SK-N-SH (cell line): ENCODE data around the gene KIF16B. TPM values are rescaled to one million over a fixed set of nuclear protein-coding genes. Genes with fewer than 3 reads are reported as not detected.

Source experiments
- CTCF ChIA-PET: fragments of 300-600, 350-600 bp; formaldehyde crosslinking; extraction: SDS; loops from one replicate; lab custom pipeline; 2021; lab: Yijun Ruan, JAX
- POLR2A ChIA-PET: fragments of 350-600 bp; sonication (Branson Sonifier 250); formaldehyde crosslinking; extraction: SDS; loops from one replicate; lab custom pipeline; 2020; ENCODE audit warnings: antibody characterized with exemption, inconsistent platforms; lab: Yijun Ruan, JAX
- DNase-seq: peaks from one replicate; pipeline ENCODE4 v3.0.0; 2012
- H2AFZ ChIP-seq: fragments of 200-600 bp; sonication (generic); 2 replicates; pipeline ENCODE4 v1.8.1; 2016; ENCODE audit warnings: antibody characterized with exemption, mild to moderate bottlenecking, low read depth
- H3F3A ChIP-seq: fragments of 200-600 bp; sonication (generic); replicated peaks from 2 replicates; pipeline ENCODE3; 2016; ENCODE audit warnings: antibody characterized with exemption, mild to moderate bottlenecking; ENCODE audit not compliant: insufficient read depth
- H3K27ac ChIP-seq, 2 experiments: fragments of 200-500 bp in 1 of 2; fragments of 200-600 bp in 1 of 2; sonication (Bioruptor generic) in 1 of 2; sonication (generic), shearing (Covaris generic) in 1 of 2; 2 replicates each; pipeline versions ENCODE4 v1.5.1 to v1.6.1; 2014 to 2016; ENCODE audit warnings: low read depth in 2 of 2, inconsistent platforms in 1 of 2, low read length in 1 of 2, mild to moderate bottlenecking in 1 of 2, mixed read lengths in 1 of 2
- H3K27me3 ChIP-seq: fragments of 200-600 bp; sonication (generic), shearing (Covaris generic); 2 replicates; pipeline ENCODE4 v1.6.1; 2016; ENCODE audit warnings: mixed run types; ENCODE audit not compliant: insufficient read depth
- H3K36me3 ChIP-seq, 2 experiments: fragments of 200-500 bp in 1 of 2; fragments of 200-600 bp in 1 of 2; sonication (Bioruptor generic) in 1 of 2; sonication (generic) in 1 of 2; replicated peaks in 1 of 2; 2 replicates each; pipeline versions ENCODE3 to v1.5.1; 2014 to 2016; ENCODE audit warnings: low read length in 1 of 2, mild to moderate bottlenecking in 1 of 2; ENCODE audit not compliant: insufficient read depth in 2 of 2, control insufficient read depth in 1 of 2
- H3K4me1 ChIP-seq, 2 experiments: fragments of 200-500 bp in 1 of 2; fragments of 200-600 bp in 1 of 2; sonication (Bioruptor generic) in 1 of 2; sonication (generic), shearing (Covaris generic) in 1 of 2; 2 replicates each; pipeline versions ENCODE4 v1.5.1 to v1.6.1; 2014 to 2016; ENCODE audit warnings: low read depth in 1 of 2, low read length in 1 of 2, mixed run types in 1 of 2; ENCODE audit not compliant: insufficient read depth in 2 of 2, control insufficient read depth in 1 of 2
- H3K4me2 ChIP-seq: fragments of 200-600 bp; sonication (generic), shearing (Covaris generic); 2 replicates; pipeline ENCODE4 v1.6.1; 2017; ENCODE audit warnings: mixed run types
- H3K4me3 ChIP-seq, 2 experiments: fragments of 200-500 bp in 1 of 2; fragments of 200-600 bp in 1 of 2; sonication (Bioruptor generic) in 1 of 2; sonication (generic), shearing (Covaris generic) in 1 of 2; 2 replicates each; pipeline versions ENCODE4 v1.5.1 to v1.8.1; 2014 to 2016; ENCODE audit warnings: low read depth in 2 of 2, inconsistent platforms in 1 of 2, low read length in 1 of 2, mild to moderate bottlenecking in 1 of 2, mixed read lengths in 1 of 2, moderate library complexity in 1 of 2
- H3K79me2 ChIP-seq: fragments of 200-600 bp; sonication (generic); 2 replicates; pipeline ENCODE4 v1.8.1; 2017; ENCODE audit warnings: mild to moderate bottlenecking; ENCODE audit not compliant: insufficient read depth
- H3K9ac ChIP-seq: fragments of 200-600 bp; sonication (generic); 2 replicates; pipeline ENCODE4 v1.6.1; 2017; ENCODE audit warnings: mixed run types
- H3K9me2 ChIP-seq: fragments of 200-600 bp; sonication (generic); 2 replicates; pipeline ENCODE4 v1.6.1; 2017; ENCODE audit warnings: mixed run types
- H3K9me3 ChIP-seq: fragments of 200-600 bp; sonication (generic); 2 replicates; pipeline ENCODE4 v1.6.1; 2017; ENCODE audit warnings: mixed run types, mild to moderate bottlenecking, moderate library complexity
- H4K20me1 ChIP-seq: fragments of 200-600 bp; sonication (generic); 2 replicates; pipeline ENCODE4 v1.6.1; 2017; ENCODE audit warnings: mild to moderate bottlenecking, mixed run types; ENCODE audit not compliant: insufficient read depth
- CHD2 ChIP-seq: fragments of 150-350 bp; IDR thresholded peaks from 2 replicates; pipeline ENCODE4 v1.6.1; 2018; ENCODE audit warnings: low read length; ENCODE audit not compliant: partially characterized antibody
- ELF1 ChIP-seq: IDR thresholded peaks from 2 replicates; pipeline ENCODE4 v1.4.0; 2012
- EP300 ChIP-seq, 2 experiments: IDR thresholded peaks; 2 replicates each; pipeline versions ENCODE4 v1.4.0 to v1.6.1; 2012; ENCODE audit warnings: borderline replicate concordance in 1 of 2, low read depth in 1 of 2, low read length in 1 of 2
- FOXJ3 ChIP-seq: sonication (generic); formaldehyde crosslinking; IDR thresholded peaks from 2 replicates; pipeline ENCODE4 v1.5.1; 2020; ENCODE audit warnings: mild to moderate bottlenecking, missing genetic modification reagents
- FOXM1 ChIP-seq: IDR thresholded peaks from 2 replicates; pipeline ENCODE4 v1.4.0; 2012; ENCODE audit warnings: low read depth, mild to moderate bottlenecking
- MAX ChIP-seq: IDR thresholded peaks from 2 replicates; pipeline ENCODE4 v1.4.0; 2012; ENCODE audit warnings: low read depth
- MXI1 ChIP-seq: IDR thresholded peaks from 2 replicates; pipeline ENCODE4 v1.6.1; 2012; ENCODE audit warnings: mild to moderate bottlenecking, low read depth, low read length, improper control_type of control experiment
- NFIC ChIP-seq: IDR thresholded peaks from 2 replicates; pipeline ENCODE4 v1.4.0; 2012; ENCODE audit warnings: borderline replicate concordance
- NRF1 ChIP-seq: IDR thresholded peaks from 2 replicates; pipeline ENCODE4 v1.6.1; 2012; ENCODE audit warnings: low read depth, mild to moderate bottlenecking, low read length
- PBX3 ChIP-seq: IDR thresholded peaks from 2 replicates; pipeline ENCODE4; 2012
- RFX5 ChIP-seq: IDR thresholded peaks from 2 replicates; pipeline ENCODE4 v1.6.1; 2012; ENCODE audit warnings: mild to moderate bottlenecking, improper control_type of control experiment, low read length
- SIN3A ChIP-seq: IDR thresholded peaks from 2 replicates; pipeline ENCODE4 v1.6.1; 2012; ENCODE audit warnings: low read depth, mild to moderate bottlenecking, low read length, moderate library complexity, borderline replicate concordance
- SMC3 ChIP-seq: IDR thresholded peaks from 2 replicates; pipeline ENCODE4 v1.6.1; 2012; ENCODE audit warnings: low read depth, low read length, improper control_type of control experiment
- TAF1 ChIP-seq: IDR thresholded peaks from 2 replicates; pipeline ENCODE4 v1.6.1; 2012; ENCODE audit warnings: low read depth, mild to moderate bottlenecking, low read length, moderate library complexity, borderline replicate concordance
- TCF12 ChIP-seq: IDR thresholded peaks from 2 replicates; pipeline ENCODE4 v1.4.0; 2012
- TEAD4 ChIP-seq: IDR thresholded peaks from 2 replicates; pipeline ENCODE4 v1.4.0; 2012; ENCODE audit warnings: mild to moderate bottlenecking, borderline replicate concordance; ENCODE audit not compliant: insufficient read depth
- USF1 ChIP-seq: IDR thresholded peaks from 2 replicates; pipeline ENCODE4 v1.4.0; 2012; ENCODE audit warnings: low read depth, borderline replicate concordance
- YY1 ChIP-seq: IDR thresholded peaks from 2 replicates; pipeline ENCODE4 v1.4.0; 2012; ENCODE audit warnings: low read depth, mild to moderate bottlenecking
- ZBTB33 ChIP-seq: IDR thresholded peaks from 2 replicates; pipeline ENCODE4 v1.4.0; 2012; ENCODE audit warnings: low read depth, borderline replicate concordance
- WGBS: methylation state at CpG from one replicate; pipeline ENCODE4 v1.1.6; 2017; ENCODE audit warnings: low lambda C conversion rate; 5-methylcytosine and 5-hydroxymethylcytosine counted together
- polyA plus RNA-seq, 3 experiments: library from polyadenylated mRNA; depleted of rRNA; stranded (reverse); fragments of >200 nt; gene quantifications; 2 replicates each; pipeline ENCODE4 v1.2.3, GENCODE V29; 2012

KIF16B gene
- polyA plus RNA-seq, 1 of the 3 experiments (the other 2 are of a cell fraction) = 3.3 TPM

- no peak for TF ChIP-seq USF1
- TF ChIP-seq FOXM1 = no peak
- no peak for TF ChIP-seq FOXJ3 (CRISPR knock-in tag)
- no peak for TF ChIP-seq MAX
- TF ChIP-seq RFX5 = no peak
- TF ChIP-seq SMC3 = no peak
- no peak for TF ChIP-seq YY1
Observed at GRCh38 chr20:16560216-16560615, 13.0 kb downstream of the KIF16B start (continued).

- no peaks in the 10 kb centered on the region for H3K9me2 ChIP-seq
- 80% methylated on average over 5 of the region's 5 CpGs for WGBS
- CTCF ChIA-PET = no interaction called here
- no peak for DNase-seq
- no peak overlapping the region for H3K27ac ChIP-seq
- no peak overlapping the region for H2AFZ ChIP-seq
- H4K20me1 ChIP-seq = no peaks in the 10 kb centered on the region
- no peak overlapping the region for H3K4me2 ChIP-seq
- POLR2A ChIA-PET = no interaction called here
- no peaks in the 10 kb centered on the region for H3K9me3 ChIP-seq
- H3K36me3 ChIP-seq = no peaks in the 10 kb centered on the region
- H3K4me3 ChIP-seq = no peak overlapping the region
- H3K79me2 ChIP-seq = no peaks in the 10 kb centered on the region
- TF ChIP-seq FOXJ3 (CRISPR knock-in tag) = no peak
- no peak for TF ChIP-seq USF1
- TF ChIP-seq TEAD4 = no peak
- no peak for TF ChIP-seq ZBTB33
- TF ChIP-seq PBX3 = no peak
- TF ChIP-seq MXI1 = no peak
- TF ChIP-seq TAF1 = no peak
- TF ChIP-seq SMC3 = no peak
- no peak for TF ChIP-seq NRF1
- TF ChIP-seq EP300 (IDR thresholded peaks at IDR 0.05; ENCODE audit: borderline replicate concordance in 1 of 2, low read depth in 1 of 2, low read length in 1 of 2) = no peak
- no peak for TF ChIP-seq FOXM1
- no peak for TF ChIP-seq MAX
- no peak for TF ChIP-seq TCF12
- TF ChIP-seq YY1 = no peak
- no peak for TF ChIP-seq NFIC
- TF ChIP-seq ELF1 = no peak
- TF ChIP-seq SIN3A = no peak
- no peak for TF ChIP-seq CHD2
- H3F3A ChIP-seq = peaks cover 4% of the 10 kb centered on the region
- no peaks in the 10 kb centered on the region for H3K27me3 ChIP-seq
- no peak overlapping the region for H3K9ac ChIP-seq
- H3K4me1 ChIP-seq = peaks cover 0 to 5% of the 10 kb centered on the region in 2 experiments; a peak in 1 of 4 replicates
Observed at GRCh38 chr20:16556301-16556700, 16.9 kb downstream of the KIF16B start.
